Panc1 (cell line): ENCODE data around the gene BNIP3. TPM values are rescaled to one million over a fixed set of nuclear protein-coding genes. Genes with fewer than 3 reads are reported as not detected.

Source experiments
- ATAC-seq: fragments of 200-7000 bp; cut with Tn5 transposase; 2 replicates; pipeline ENCODE4 v1.9.1; 2020; ENCODE audit warnings: mild to moderate bottlenecking, moderate library complexity
- BruUV-seq: library from RNA; stranded (reverse); fragments of 400-500 nt; replicated peaks from 2 replicates; lab custom pipeline; 2021; lab: Mats Ljungman, UMichigan
- CTCF ChIA-PET: fragments of 300-600 bp; sonication (Branson Sonifier 250); formaldehyde crosslinking; loops from one replicate; lab custom pipeline; 2022; ENCODE audit warnings: antibody characterized with exemption; lab: Charles Lee
- POLR2A ChIA-PET: fragments of 300-600 bp; sonication (Branson Sonifier 250); formaldehyde crosslinking; loops from one replicate; lab custom pipeline; 2022; ENCODE audit warnings: antibody characterized with exemption; lab: Charles Lee
- DNase-seq: peaks from one replicate; pipeline ENCODE4 v3.0.0-alpha.2; 2010; ENCODE audit warnings: low read depth, low spot score
- H3K27ac ChIP-seq: 2 replicates; pipeline ENCODE4 v1.5.1; 2011; ENCODE audit warnings: mild to moderate bottlenecking, low read length, inconsistent platforms
- H3K27me3 ChIP-seq: fragments of 200-500 bp; sonication (Bioruptor generic); 2 replicates; pipeline ENCODE4 v1.6.0; 2014; ENCODE audit warnings: low read length, inconsistent platforms; ENCODE audit not compliant: control insufficient read depth, insufficient read depth
- H3K36me3 ChIP-seq: fragments of 200-500 bp; sonication (Bioruptor generic); 2 replicates; pipeline ENCODE4 v1.5.1; 2014; ENCODE audit warnings: inconsistent platforms, mild to moderate bottlenecking, low read length, moderate library complexity; ENCODE audit not compliant: control insufficient read depth, insufficient read depth
- H3K4me1 ChIP-seq: 2 replicates; pipeline ENCODE4 v1.5.1; 2011; ENCODE audit warnings: inconsistent platforms, mild to moderate bottlenecking, low read length, moderate library complexity; ENCODE audit not compliant: control insufficient read depth, insufficient read depth
- H3K4me3 ChIP-seq, 2 experiments: 2 replicates each; pipeline ENCODE4 v1.5.1; 2011 to 2012; ENCODE audit warnings: low read depth in 2 of 2, low read length in 2 of 2, mild to moderate bottlenecking in 2 of 2, inconsistent platforms in 1 of 2, moderate library complexity in 1 of 2
- H3K9me3 ChIP-seq: fragments of 200-500 bp; sonication (Bioruptor generic); 2 replicates; pipeline ENCODE4 v1.5.1; 2014; ENCODE audit warnings: low read depth, mild to moderate bottlenecking, inconsistent platforms, low read length, moderate library complexity; ENCODE audit not compliant: control insufficient read depth, insufficient read depth
- CTCF ChIP-seq: fragments of 450-650 bp; IDR thresholded peaks from 2 replicates; pipeline ENCODE4 v1.5.1; 2017; ENCODE audit warnings: mild to moderate bottlenecking
- POLR2AphosphoS5 ChIP-seq: IDR thresholded peaks from 2 replicates; pipeline ENCODE4 v1.6.1; 2012; ENCODE audit warnings: mild to moderate bottlenecking, low read depth, low read length, moderate library complexity
- REST ChIP-seq, 2 experiments: IDR thresholded peaks; 2 replicates each; pipeline ENCODE4 v1.6.1; 2011 to 2012; ENCODE audit warnings: low read depth in 2 of 2, control low read depth in 1 of 2, low read length in 1 of 2, mild to moderate bottlenecking in 1 of 2, moderate library complexity in 1 of 2; ENCODE audit not compliant: insufficient read depth in 1 of 2
- SIN3A ChIP-seq: IDR thresholded peaks from 2 replicates; pipeline ENCODE4 v1.6.1; 2012; ENCODE audit warnings: low read depth, mild to moderate bottlenecking, low read length, moderate library complexity, borderline replicate concordance; ENCODE audit not compliant: insufficient read depth
- TCF7L2 ChIP-seq: IDR thresholded peaks from 2 replicates; pipeline ENCODE4 v1.6.1; 2011; ENCODE audit warnings: mild to moderate bottlenecking, low read depth, low read length, inconsistent platforms
- in situ Hi-C: cut with HindIII; loops from 2 replicates; pipeline ENCODE4 v1.10.0; 2016; ENCODE audit warnings: low sequenced_read_pairs, low pct_unique_long_range_greater_than_20kb
- intact Hi-C: fragments of 100-400 bp; cut with micrococcal nuclease; formaldehyde crosslinking; loops from one replicate; pipeline ENCODE4 v1.10.0; 2022; ENCODE audit not compliant: unreplicated experiment
- total RNA-seq: library from RNA; stranded (reverse); gene quantifications from one replicate; pipeline ENCODE4 v1.2.1, GENCODE V29; 2021; ENCODE audit not compliant: unreplicated experiment

The BNIP3 gene
- total RNA-seq, 1 experiment from 2014 or later, result 67.8 TPM

GRCh38 chr10:131983780-131984179 lies 2.1 kb upstream of the BNIP3 start:
- Histone ChIP-seq H3K4me3 (no peak overlapping the region), H3K4me1 (peaks cover 22% of the 10 kb centered on the region), H3K27ac (no peak overlapping the region), H3K9me3 (no peaks in the 10 kb centered on the region), H3K36me3 (no peaks in the 10 kb centered on the region), H3K27me3 (no peaks in the 10 kb centered on the region)
- BruUV-seq, result TSS peak; percentile 69
- intact Hi-C loops, result no loop called here
- POLR2A ChIA-PET, result no interaction called here
- DNase-seq (peak; percentile 76), ATAC-seq (no peak)
- CTCF ChIA-PET, result interaction anchor here (1.1 kb wide), 1 partner anchor 14 kb away, joined by 4 read pairs; no protein-coding TSS in a partner anchor
- in situ Hi-C loops, result no loop called here
- no peak for TF ChIP-seq TCF7L2
- no peak for TF ChIP-seq POLR2AphosphoS5
- TF ChIP-seq REST (IDR thresholded peaks at IDR 0.05; ENCODE audit: insufficient read depth in 1 of 2, low read depth in 2 of 2, low read length in 1 of 2), result no peak
- TF ChIP-seq SIN3A, result no peak
- no peak for TF ChIP-seq CTCF

- H3K27me3 ChIP-seq, result no peaks in the 10 kb centered on the region
- H3K4me3 ChIP-seq, result peak overlapping the region; percentile 52 to 79
- CTCF ChIA-PET, result interaction anchor here (0.7 kb wide), 1 partner anchor 160 kb away, joined by 10 read pairs; no protein-coding TSS in a partner anchor
- peak overlapping the region; percentile 52; the same call in 1 of the 2 replicates for H3K27ac ChIP-seq
- ATAC-seq (no peak), DNase-seq (no peak)
- in situ Hi-C loops, result no loop called here
- BruUV-seq, result no TSS peak
- H3K9me3 ChIP-seq, result no peaks in the 10 kb centered on the region
- H3K4me1 ChIP-seq, result peaks cover 22% of the 10 kb centered on the region
- POLR2A ChIA-PET, result no interaction called here
- no peaks in the 10 kb centered on the region for H3K36me3 ChIP-seq
- no peak for TF ChIP-seq REST (IDR thresholded peaks at IDR 0.05; ENCODE audit: insufficient read depth in 1 of 2, low read depth in 2 of 2, low read length in 1 of 2)
- no peak for TF ChIP-seq SIN3A
- intact Hi-C loops, result no loop called here
Observed at GRCh38 chr10:131982796-131983195, 1.1 kb upstream of the BNIP3 start.
